GM23338 (cell line): ENCODE measurements around the gene GLCE. TPM values are rescaled to one million over a fixed set of nuclear protein-coding genes. Genes with fewer than 3 reads are reported as not detected.

Experiments used
- ATAC-seq: fragments of 200-7000 bp; cut with Tn5 transposase; 3 replicates; pipeline ENCODE4 v1.9.1; 2020
- DNase-seq: peaks from one replicate; pipeline ENCODE4 v3.0.0-alpha.2; 2015; ENCODE audit warnings: low spot score
- H2AFZ ChIP-seq: fragments of 200-600 bp; sonication (generic); 2 replicates; pipeline ENCODE4 v1.8.0; 2016; ENCODE audit warnings: antibody characterized with exemption, mild to moderate bottlenecking, moderate library complexity
- H3F3A ChIP-seq: fragments of 200-600 bp; sonication (generic); replicated peaks from 2 replicates; pipeline ENCODE4 v1.8.0; 2017; ENCODE audit warnings: antibody characterized with exemption, mixed run types, low read depth
- H3K27ac ChIP-seq: fragments of 200-600 bp; sonication (generic); 2 replicates; pipeline ENCODE4 v1.6.1; 2016; ENCODE audit warnings: low read depth
- H3K27me3 ChIP-seq: fragments of 200-600 bp; sonication (generic); 2 replicates; pipeline ENCODE4 v1.8.0; 2016; ENCODE audit warnings: mild to moderate bottlenecking, mixed run types, moderate library complexity; ENCODE audit not compliant: insufficient read depth
- H3K36me3 ChIP-seq: fragments of 200-600 bp; sonication (generic); 2 replicates; pipeline ENCODE4 v1.8.0; 2016; ENCODE audit warnings: mild to moderate bottlenecking; ENCODE audit not compliant: insufficient read depth
- H3K4me1 ChIP-seq: fragments of 200-600 bp; sonication (generic); 2 replicates; pipeline ENCODE4 v1.8.0; 2016; ENCODE audit warnings: mild to moderate bottlenecking, moderate library complexity; ENCODE audit not compliant: insufficient read depth
- H3K4me2 ChIP-seq: fragments of 200-600 bp; sonication (generic); 2 replicates; pipeline ENCODE4 v1.7.1; 2017; ENCODE audit warnings: mixed run types
- H3K4me3 ChIP-seq: fragments of 200-600 bp; sonication (generic); 2 replicates; pipeline ENCODE4 v1.6.1; 2016; ENCODE audit warnings: mixed run types
- H3K79me2 ChIP-seq: fragments of 200-600 bp; sonication (generic); replicated peaks from 2 replicates; pipeline ENCODE4 v1.8.0; 2017; ENCODE audit warnings: mild to moderate bottlenecking; ENCODE audit not compliant: insufficient read depth
- H3K9me2 ChIP-seq: fragments of 200-600 bp; sonication (generic); 2 replicates; pipeline ENCODE4 v1.8.0; 2017; ENCODE audit not compliant: insufficient read depth
- H4K20me1 ChIP-seq: fragments of 200-600 bp; sonication (generic); replicated peaks from 2 replicates; pipeline ENCODE4 v1.8.0; 2017; ENCODE audit warnings: mild to moderate bottlenecking; ENCODE audit not compliant: insufficient read depth
- H3K27ac Mint-ChIP-seq: 2 replicates; pipeline ENCODE4 v1.8.0; 2020; ENCODE audit warnings: inconsistent platforms, mild to moderate bottlenecking, moderate library complexity, mixed read lengths
- H3K27me3 Mint-ChIP-seq: 3 replicates; pipeline ENCODE4 v1.8.0; 2022; ENCODE audit warnings: low read depth, mild to moderate bottlenecking, moderate library complexity, mixed read lengths, inconsistent platforms; ENCODE audit not compliant: insufficient read depth, poor library complexity
- H3K36me3 Mint-ChIP-seq: 3 replicates; pipeline ENCODE4 v1.8.0; 2021; ENCODE audit warnings: low read depth, mild to moderate bottlenecking, inconsistent platforms, moderate library complexity, mixed read lengths
- H3K4me1 Mint-ChIP-seq: 3 replicates; pipeline ENCODE4 v1.8.0; 2020; ENCODE audit warnings: mild to moderate bottlenecking, inconsistent platforms, mixed read lengths
- H3K4me3 Mint-ChIP-seq: 3 replicates; pipeline ENCODE4 v1.8.0; 2021; ENCODE audit warnings: moderate library complexity, mild to moderate bottlenecking, inconsistent platforms, mixed read lengths
- H3K9me3 Mint-ChIP-seq: 3 replicates; pipeline ENCODE4 v1.8.0; 2020; ENCODE audit warnings: moderate library complexity, mild to moderate bottlenecking, inconsistent platforms, mixed read lengths
- CREB1 ChIP-seq: fragments of 250-450 bp; sonication (Bioruptor Pico); IDR thresholded peaks from 2 replicates; pipeline ENCODE4 v1.5.0; 2020; ENCODE audit warnings: low read depth, mild to moderate bottlenecking, moderate library complexity
- CTCF ChIP-seq, 2 experiments: fragments of 200-600 bp in 1 of 2; sonication (generic) in 1 of 2; conservative IDR thresholded peaks; 2 replicates each; pipeline versions ENCODE4 v1.5.1 to v1.6.1; 2016 to 2017; ENCODE audit warnings: antibody characterized with exemption in 2 of 2, low read depth in 2 of 2, mild to moderate bottlenecking in 2 of 2, moderate library complexity in 1 of 2
- EZH2 ChIP-seq: fragments of 200-600 bp; sonication (generic); IDR thresholded peaks from one replicate; pipeline ENCODE4 v1.8.0; 2017; ENCODE audit warnings: antibody characterized with exemption, mild to moderate bottlenecking, low read depth; ENCODE audit not compliant: unreplicated experiment
- EZH2phosphoT487 ChIP-seq: fragments of 200-600 bp; sonication (generic); IDR thresholded peaks from one replicate; pipeline ENCODE4 v1.8.1; 2018; ENCODE audit warnings: antibody characterized with exemption; ENCODE audit not compliant: unreplicated experiment
- JUNB ChIP-seq: IDR thresholded peaks from one replicate; pipeline ENCODE4 v1.6.1; 2016; ENCODE audit warnings: antibody characterized with exemption; ENCODE audit not compliant: unreplicated experiment
- NANOG ChIP-seq: IDR thresholded peaks from 2 replicates; pipeline ENCODE4 v1.6.1; 2016; ENCODE audit warnings: antibody characterized with exemption, borderline replicate concordance
- POLR2AphosphoS5 ChIP-seq: IDR thresholded peaks from 2 replicates; pipeline ENCODE4 v1.6.1; 2016; ENCODE audit warnings: antibody characterized with exemption, low read depth
- REST ChIP-seq: IDR thresholded peaks from one replicate; pipeline ENCODE4 v1.6.1; 2018; ENCODE audit warnings: antibody characterized with exemption; ENCODE audit not compliant: unreplicated experiment
- STAT1 ChIP-seq: IDR thresholded peaks from one replicate; pipeline ENCODE4 v1.6.1; 2016; ENCODE audit warnings: antibody characterized with exemption; ENCODE audit not compliant: unreplicated experiment
- ZNF331 ChIP-seq: fragments of 250-450 bp; sonication (Bioruptor Pico); IDR thresholded peaks from 2 replicates; pipeline ENCODE4 v1.5.0; 2020; ENCODE audit warnings: low read depth, mild to moderate bottlenecking, moderate library complexity
- ZNF462 ChIP-seq: fragments of 250-450 bp; sonication (Bioruptor Pico); IDR thresholded peaks from 2 replicates; pipeline ENCODE4 v1.5.0; 2020; ENCODE audit warnings: mild to moderate bottlenecking, moderate library complexity
- polyA plus RNA-seq: library from polyadenylated mRNA; unstranded; fragments of >200 nt; fragmentation: Nextera tagmentation; extraction: Ambion mirVana; gene quantifications from 2 replicates; pipeline ENCODE4 v1.2.1, GENCODE V29; 2016
- total RNA-seq: library from RNA; depleted of rRNA; stranded (reverse); fragments of >200 nt; shearing (Covaris generic); gene quantifications from 2 replicates; pipeline ENCODE4 v1.2.3, GENCODE V29; 2014

The GLCE gene
- total and polyA plus RNA-seq, 2 experiments from 2014 or later, result 7.5 to 15.5 TPM

GRCh38 chr15:69318033-69318432 lies 157.6 kb downstream of the GLCE start:
- ATAC-seq, result no peak
- TF ChIP-seq POLR2AphosphoS5 (no peak), STAT1 (no peak), CREB1 (CRISPR knock-in tag) (no peak), ZNF462 (CRISPR knock-in tag) (no peak), NANOG (no peak), CTCF (conservative IDR thresholded peaks at IDR 0.05; ENCODE audit: low read depth in 2 of 2) (no peak), REST (no peak), ZNF331 (CRISPR knock-in tag) (no peak), JUNB (no peak), EZH2phosphoT487 (no peak), EZH2 (no peak)

More at GRCh38 chr15:69318033-69318432, 157.6 kb downstream of the GLCE start:
- no peaks in the 10 kb centered on the region for H3K36me3 ChIP-seq
- peaks cover 1% of the 10 kb centered on the region for H3K27me3 Mint-ChIP-seq
- H3K36me3 Mint-ChIP-seq, result 0 out of 3 replicates have a peak, but pooled peaks cover 2% of the 10 kb centered on the region
- no peaks in the 10 kb centered on the region for H3K27me3 ChIP-seq
- no peak overlapping the region for H3K27ac Mint-ChIP-seq
- DNase-seq, result no peak
- peaks cover 23% of the 10 kb centered on the region for H3K4me1 Mint-ChIP-seq
- H4K20me1 ChIP-seq, result no peaks in the 10 kb centered on the region; the same call in 1 of the 2 replicates
- H2AFZ ChIP-seq, result no peak overlapping the region
- H3K4me1 ChIP-seq, result no peaks in the 10 kb centered on the region
- H3K79me2 ChIP-seq, result no peaks in the 10 kb centered on the region
- H3K9me3 Mint-ChIP-seq, result no peaks in the 10 kb centered on the region
- H3K4me3 Mint-ChIP-seq, result no peak overlapping the region
- H3K4me3 ChIP-seq, result no peak overlapping the region
- no peaks in the 10 kb centered on the region for H3F3A ChIP-seq
- H3K9me2 ChIP-seq, result no peaks in the 10 kb centered on the region
- no peak overlapping the region for H3K27ac ChIP-seq
- no peak overlapping the region for H3K4me2 ChIP-seq
